ENCODE results near the gene NEBL. TPM values are rescaled to one million over a fixed set of nuclear protein-coding genes. Genes with fewer than 3 reads are reported as not detected.

Gene NEBL
- total and polyA plus RNA-seq, 4 donors: 19.4 to 74.7 (median 50.1) TPM

GRCh38 chr10:20771051-20771450, 126.1 kb downstream of the NEBL start:
- no peak for DNase-seq
- no peak overlapping the region for H3K4me3 ChIP-seq
- no peak overlapping the region for H3K9ac ChIP-seq (ENCODE audit: insufficient read depth in 1 of 2, low read length in 2 of 2)
- no peaks in the 10 kb centered on the region for H3K9me3 ChIP-seq (ENCODE audit: control insufficient read depth in 4 of 4, insufficient read depth in 3 of 4, low read length in 3 of 4)
- H3K27me3 ChIP-seq (ENCODE audit: control insufficient read depth in 3 of 3, insufficient read depth in 3 of 3, low read length in 2 of 3): no peaks in the 10 kb centered on the region
- WGBS, 2 donors: 86 to 90% methylated on average over 2 of the region's 2 CpGs
- H3K36me3 ChIP-seq (ENCODE audit: control insufficient read depth in 4 of 4, insufficient read depth in 4 of 4, low read length in 4 of 4): no peaks in the 10 kb centered on the region
- no peak for TF ChIP-seq CTCF (IDR thresholded peaks at IDR 0.05; ENCODE audit: control extremely low read depth, extremely low read depth)
- H3K27ac ChIP-seq (ENCODE audit: low read depth in 1 of 2, low read length in 1 of 2): no peak overlapping the region
- H3K4me1 ChIP-seq (ENCODE audit: control insufficient read depth in 5 of 5, insufficient read depth in 5 of 5, low read length in 5 of 5): peaks cover 0 to 24% (median 0%) of the 10 kb centered on the region in 5 donors
- no peak for ATAC-seq (ENCODE audit: insufficient read depth, low FRiP score)

- no peaks in the 10 kb centered on the region for H3K27me3 ChIP-seq (ENCODE audit: control insufficient read depth in 3 of 3, insufficient read depth in 3 of 3, low read length in 2 of 3)
- peaks cover 0 to 24% (median 0%) of the 10 kb centered on the region in 5 donors for H3K4me1 ChIP-seq (ENCODE audit: control insufficient read depth in 5 of 5, insufficient read depth in 5 of 5, low read length in 5 of 5)
- no peak for TF ChIP-seq CTCF (IDR thresholded peaks at IDR 0.05; ENCODE audit: control extremely low read depth, extremely low read depth)
- no peak for ATAC-seq (ENCODE audit: insufficient read depth, low FRiP score)
- no peak overlapping the region for H3K27ac ChIP-seq (ENCODE audit: low read depth in 1 of 2, low read length in 1 of 2)
- 28 to 64% methylated on average over 3 of the region's 3 CpGs for WGBS, 2 donors
- no peak overlapping the region for H3K9ac ChIP-seq (ENCODE audit: insufficient read depth in 1 of 2, low read length in 2 of 2)
- no peaks in the 10 kb centered on the region for H3K36me3 ChIP-seq (ENCODE audit: control insufficient read depth in 4 of 4, insufficient read depth in 4 of 4, low read length in 4 of 4)
- H3K9me3 ChIP-seq (ENCODE audit: control insufficient read depth in 4 of 4, insufficient read depth in 3 of 4, low read length in 3 of 4): no peaks in the 10 kb centered on the region
- DNase-seq: peak in 2 of 3 donors; percentile 76 to 82
- no peak overlapping the region for H3K4me3 ChIP-seq
These were observed 127.6 kb downstream of the NEBL start for GRCh38 chr10:20769481-20769880.

GRCh38 chr10:20768843-20769242, 128.3 kb downstream of the NEBL start:
- ATAC-seq (ENCODE audit: insufficient read depth, low FRiP score) (no peak), DNase-seq (peak in 2 of 3 donors; percentile 81 to 85)
- H3K27me3 ChIP-seq (ENCODE audit: control insufficient read depth in 3 of 3, insufficient read depth in 3 of 3, low read length in 2 of 3): no peaks in the 10 kb centered on the region
- H3K27ac ChIP-seq (ENCODE audit: low read depth in 1 of 2, low read length in 1 of 2): no peak overlapping the region
- peaks cover 0 to 24% (median 0%) of the 10 kb centered on the region in 5 donors for H3K4me1 ChIP-seq (ENCODE audit: control insufficient read depth in 5 of 5, insufficient read depth in 5 of 5, low read length in 5 of 5)
- no peaks in the 10 kb centered on the region for H3K36me3 ChIP-seq (ENCODE audit: control insufficient read depth in 4 of 4, insufficient read depth in 4 of 4, low read length in 4 of 4)
- 16 to 46% methylated on average over 3 of the region's 3 CpGs for WGBS, 2 donors
- no peak for TF ChIP-seq CTCF (IDR thresholded peaks at IDR 0.05; ENCODE audit: control extremely low read depth, extremely low read depth)
- no peak overlapping the region for H3K9ac ChIP-seq (ENCODE audit: insufficient read depth in 1 of 2, low read length in 2 of 2)
- no peak overlapping the region for H3K4me3 ChIP-seq
- no peaks in the 10 kb centered on the region for H3K9me3 ChIP-seq (ENCODE audit: control insufficient read depth in 4 of 4, insufficient read depth in 3 of 4, low read length in 3 of 4)

GRCh38 chr10:20767028-20767427, 130.1 kb downstream of the NEBL start:
- no peak for TF ChIP-seq CTCF (IDR thresholded peaks at IDR 0.05; ENCODE audit: control extremely low read depth, extremely low read depth)
- Histone ChIP-seq H3K36me3 (ENCODE audit: control insufficient read depth in 4 of 4, insufficient read depth in 4 of 4, low read length in 4 of 4) (no peaks in the 10 kb centered on the region), H3K9me3 (ENCODE audit: control insufficient read depth in 4 of 4, insufficient read depth in 3 of 4, low read length in 3 of 4) (no peaks in the 10 kb centered on the region), H3K4me3 (no peak overlapping the region), H3K4me1 (ENCODE audit: control insufficient read depth in 5 of 5, insufficient read depth in 5 of 5, low read length in 5 of 5) (peaks cover 0 to 24% (median 0%) of the 10 kb centered on the region in 5 donors), H3K27ac (ENCODE audit: low read depth in 1 of 2, low read length in 1 of 2) (no peak overlapping the region), H3K27me3 (ENCODE audit: control insufficient read depth in 3 of 3, insufficient read depth in 3 of 3, low read length in 2 of 3) (no peaks in the 10 kb centered on the region), H3K9ac (ENCODE audit: insufficient read depth in 1 of 2, low read length in 2 of 2) (no peak overlapping the region)
- ATAC-seq (ENCODE audit: insufficient read depth, low FRiP score): peak; percentile 25
- DNase-seq: peak in 1 of 3 donors; percentile 11
- 37 to 63% methylated on average over 2 of the region's 2 CpGs for WGBS, 2 donors
